HepG2 (cell line): ENCODE measurements around the gene TRIM34. TPM values are rescaled to one million over a fixed set of nuclear protein-coding genes. Genes with fewer than 3 reads are reported as not detected.

ENCODE experiments used
- ATAC-seq: fragments of 200-7000 bp; cut with Tn5 transposase; 3 replicates; pipeline ENCODE4 v1.9.1; 2020; ENCODE audit warnings: mild to moderate bottlenecking, moderate library complexity
- BruUV-seq: library from RNA; stranded (reverse); fragments of 400-500 nt; replicated peaks from 2 replicates; lab custom pipeline; 2021; lab: Mats Ljungman, UMichigan
- CTCF ChIA-PET: fragments of 300-600 bp; formaldehyde crosslinking; extraction: SDS; loops from one replicate; lab custom pipeline; 2021; ENCODE audit warnings: low total read pairs, inconsistent platforms, low intra/inter-chr PET ratio; lab: Yijun Ruan, JAX
- POLR2A ChIA-PET: fragments of 350-600 bp; sonication (Branson Sonifier 250); formaldehyde crosslinking; loops from one replicate; lab custom pipeline; 2020; ENCODE audit warnings: antibody characterized with exemption, inconsistent platforms; lab: Yijun Ruan, JAX
- DNase-seq: peaks from one replicate; pipeline ENCODE4 v3.0.0-alpha.2; 2015; ENCODE audit warnings: low spot score
- FAIRE-seq: peaks from 3 replicates; lab custom pipeline; 2011; peaks lifted over from hg19 to GRCh38; lab: Jason Lieb, UNC
- H2AFZ ChIP-seq: one replicate; pipeline ENCODE4 v1.6.1; 2011; ENCODE audit warnings: low read length, inconsistent platforms
- H3K27ac ChIP-seq: fragments of 300-600 bp; 3 replicates; pipeline ENCODE4 v1.8.0; 2011; ENCODE audit warnings: mixed run types, mild to moderate bottlenecking, mixed read lengths, low read length, inconsistent platforms; ENCODE audit not compliant: insufficient read depth; ENCODE audit errors: extremely low read length
- H3K27me3 ChIP-seq, 2 experiments: fragments of 200-600 bp in 1 of 2; 2 replicates in 1 of 2; 3 replicates in 1 of 2; pipeline versions ENCODE4 v1.6.0 to v1.8.0; 2011; ENCODE audit warnings: low read length in 2 of 2, mild to moderate bottlenecking in 2 of 2, moderate library complexity in 2 of 2, inconsistent platforms in 1 of 2; ENCODE audit not compliant: insufficient read depth in 2 of 2, control insufficient read depth in 1 of 2
- H3K36me3 ChIP-seq, 2 experiments: fragments of 200-600 bp in 1 of 2; replicated peaks in 1 of 2; 2 replicates in 1 of 2; 3 replicates in 1 of 2; pipeline versions ENCODE4 v1.5.1 to v1.8.0; 2011; ENCODE audit warnings: low read length in 2 of 2, inconsistent platforms in 1 of 2; ENCODE audit not compliant: insufficient read depth in 2 of 2, control insufficient read depth in 1 of 2
- H3K4me1 ChIP-seq: 2 replicates; pipeline ENCODE4 v1.5.1; 2012; ENCODE audit warnings: low read length, inconsistent platforms; ENCODE audit not compliant: insufficient read depth
- H3K4me2 ChIP-seq: 2 replicates; pipeline ENCODE4 v1.6.0; 2011; ENCODE audit warnings: low read depth, low read length, inconsistent platforms
- H3K4me3 ChIP-seq, 3 experiments: fragments of 200-600 bp in 1 of 3; sonication (generic), shearing (Covaris generic) in 1 of 3; replicated peaks in 1 of 3; 2 replicates each; pipeline ENCODE4 v1.5.1; 2011 to 2016; ENCODE audit warnings: low read length in 3 of 3, inconsistent platforms in 2 of 3, low read depth in 2 of 3, mild to moderate bottlenecking in 2 of 3, control low read depth in 1 of 3, mixed read lengths in 1 of 3; ENCODE audit not compliant: insufficient read depth in 1 of 3
- H3K79me2 ChIP-seq: one replicate; pipeline ENCODE4 v1.6.1; 2011; ENCODE audit warnings: low read length, inconsistent platforms; ENCODE audit not compliant: insufficient read depth
- H3K9ac ChIP-seq: 2 replicates; pipeline ENCODE4 v1.6.0; 2011; ENCODE audit warnings: mild to moderate bottlenecking, low read depth, low read length, inconsistent platforms; ENCODE audit not compliant: insufficient read depth
- H3K9me3 ChIP-seq: 2 replicates; pipeline ENCODE4 v1.5.1; 2012; ENCODE audit warnings: mild to moderate bottlenecking, low read length
- H4K20me1 ChIP-seq: 2 replicates; pipeline ENCODE4 v1.6.0; 2011; ENCODE audit warnings: inconsistent platforms, mild to moderate bottlenecking, low read length, moderate library complexity; ENCODE audit not compliant: insufficient read depth
- ATF7-NPFF ChIP-seq: sonication (generic); formaldehyde crosslinking; IDR thresholded peaks from 2 replicates; pipeline ENCODE4 v1.8.1; 2023; ENCODE audit warnings: mild to moderate bottlenecking, low read depth, missing genetic modification reagents, moderate library complexity
- ATM ChIP-seq: fragments of 450-650 bp; IDR thresholded peaks from 2 replicates; pipeline ENCODE4 v1.7.1; 2017; ENCODE audit warnings: mild to moderate bottlenecking, borderline replicate concordance
- CEBPB ChIP-seq: IDR thresholded peaks from 2 replicates; pipeline ENCODE4 v1.6.1; 2011; ENCODE audit warnings: low read depth, low read length, improper control_type of control experiment, borderline replicate concordance
- CEBPG ChIP-seq: IDR thresholded peaks from 2 replicates; pipeline ENCODE4 v1.6.1; 2016
- HNF1B ChIP-seq: sonication (generic); formaldehyde crosslinking; IDR thresholded peaks from 2 replicates; pipeline ENCODE4 v1.5.1; 2020; ENCODE audit warnings: mild to moderate bottlenecking, moderate library complexity, missing genetic modification reagents
- KLF9 ChIP-seq: IDR thresholded peaks from 2 replicates; pipeline ENCODE4 v1.6.1; 2016; ENCODE audit warnings: low read depth
- NR2F1 ChIP-seq, 2 experiments: fragments of 450-650 bp in 1 of 2; formaldehyde crosslinking in 1 of 2; IDR thresholded peaks; 2 replicates each; pipeline versions ENCODE4 v1.5.0 to v1.6.1; 2016 to 2020; ENCODE audit warnings: mild to moderate bottlenecking in 1 of 2, missing compliant biosample characterization in 1 of 2, missing genetic modification reagents in 1 of 2, moderate library complexity in 1 of 2
- NR2F6 ChIP-seq, 2 experiments: IDR thresholded peaks; 2 replicates each; pipeline ENCODE4 v1.6.1; 2016; ENCODE audit warnings: antibody characterized with exemption in 1 of 2, mild to moderate bottlenecking in 1 of 2
- PCBP2 ChIP-seq: fragments of 200-400 bp; formaldehyde crosslinking; optimal IDR thresholded peaks from 2 replicates; pipeline ENCODE3; 2018; ENCODE audit warnings: low read length, low read depth; ENCODE audit not compliant: poor library complexity, severe bottlenecking
- SNAPC4 ChIP-seq: sonication (generic); formaldehyde crosslinking; IDR thresholded peaks from 2 replicates; pipeline ENCODE4 v1.4.0; 2020; ENCODE audit warnings: mild to moderate bottlenecking, missing genetic modification reagents
- TBX3 ChIP-seq: fragments of 450-650 bp; IDR thresholded peaks from 2 replicates; pipeline ENCODE4 v1.6.1; 2017; ENCODE audit warnings: antibody characterized with exemption, mild to moderate bottlenecking, inconsistent platforms, borderline replicate concordance
- THAP7 ChIP-seq: sonication (generic); formaldehyde crosslinking; IDR thresholded peaks from 2 replicates; pipeline ENCODE4 v1.8.1; 2023; ENCODE audit warnings: mild to moderate bottlenecking, missing genetic modification reagents
- ZBTB21 ChIP-seq: sonication (generic); formaldehyde crosslinking; IDR thresholded peaks from 2 replicates; pipeline ENCODE4 v1.4.0; 2020; ENCODE audit warnings: missing genetic modification reagents
- ZNF431 ChIP-seq: sonication (generic); formaldehyde crosslinking; IDR thresholded peaks from 2 replicates; pipeline ENCODE4 v1.9.0; 2022; ENCODE audit warnings: missing genetic modification reagents, low read depth, mild to moderate bottlenecking, borderline replicate concordance
- ZNF556 ChIP-seq: sonication (generic); formaldehyde crosslinking; IDR thresholded peaks from 2 replicates; pipeline ENCODE4 v1.4.0; 2020; ENCODE audit warnings: mild to moderate bottlenecking, missing genetic modification reagents, borderline replicate concordance
- ZNF709 ChIP-seq: sonication (generic); formaldehyde crosslinking; IDR thresholded peaks from 2 replicates; pipeline ENCODE4 v1.5.0; 2020; ENCODE audit warnings: mild to moderate bottlenecking, missing genetic modification reagents
- ZNF740 ChIP-seq: sonication (generic); formaldehyde crosslinking; IDR thresholded peaks from 2 replicates; pipeline ENCODE4 v1.4.0; 2020; ENCODE audit warnings: missing genetic modification reagents
- WGBS: methylation state at CpG from one replicate; pipeline ENCODE4 v1.1.6; 2017; ENCODE audit warnings: low lambda C conversion rate; 5-methylcytosine and 5-hydroxymethylcytosine counted together
- in situ Hi-C: cut with HindIII; loops from 2 replicates; pipeline ENCODE4 v1.10.0; 2017; ENCODE audit warnings: low pct_unique_long_range_greater_than_20kb; ENCODE audit not compliant: extremely low pct_ligation_motif_present
- intact Hi-C: fragments of 100-400 bp; cut with micrococcal nuclease; formaldehyde crosslinking; loops from one replicate; pipeline ENCODE4 v1.10.0; 2022; ENCODE audit not compliant: unreplicated experiment
- polyA plus RNA-seq, 8 experiments: library from polyadenylated mRNA; depleted of rRNA in 3 of 8; stranded (reverse) in 7 of 8; unstranded in 1 of 8; fragments of >200 nt; fragmentation: Illumina TruSeq in 4 of 8; extraction: Trizol in 4 of 8; gene quantifications; 2 replicates each; pipeline versions ENCODE4 v1.2.1 to v1.2.3, GENCODE V29; 2011 to 2016; ENCODE audit warnings: low read depth in 4 of 8, missing spikeins in 1 of 8, mixed read lengths in 1 of 8; ENCODE audit not compliant: insufficient read depth in 1 of 8
- total RNA-seq, 5 experiments: library from RNA; depleted of rRNA; stranded (reverse); fragments of >200 nt; fragmentation: Illumina TruSeq; extraction: Trizol; gene quantifications; 2 replicates each; pipeline ENCODE4 v1.2.3, GENCODE V29; 2016; ENCODE audit warnings: low read depth in 1 of 5

The TRIM34 gene
- total and polyA plus RNA-seq, 2 of the 13 experiments (the other 11 are each of a cell fraction or from before 2014, with no cell fraction given) = 0.13 to 0.42 TPM

GRCh38 chr11:5581014-5581413 lies 43.8 kb upstream of the TRIM34 start:
- CTCF ChIA-PET = no interaction called here
- Histone ChIP-seq H3K4me3 (no peak overlapping the region), H3K9me3 (no peaks in the 10 kb centered on the region), H3K4me1 (no peaks in the 10 kb centered on the region), H4K20me1 (no peaks in the 10 kb centered on the region), H3K27me3 (no peaks in the 10 kb centered on the region; a peak in 1 of 5 replicates), H3K27ac (no peak overlapping the region), H3K9ac (no peak overlapping the region), H3K4me2 (no peak overlapping the region), H2AFZ (no peak overlapping the region), H3K36me3 (no peaks in the 10 kb centered on the region), H3K79me2 (no peaks in the 10 kb centered on the region)
- 4% methylated on average over 4 of the region's 4 CpGs for WGBS
- POLR2A ChIA-PET = no interaction called here
- FAIRE-seq (no peak), ATAC-seq (peak; percentile 45; the same call in 1 of the 3 replicates), DNase-seq (peak; percentile 9)
- BruUV-seq = no TSS peak
- intact Hi-C loops = no loop called here
- in situ Hi-C loops = no loop called here
- TF ChIP-seq SNAPC4 (CRISPR knock-in tag) = no peak
- 0 out of 2 replicates have a peak, but pooled peaks have one; percentile 32 for TF ChIP-seq ZNF740 (CRISPR knock-in tag)
- no peak for TF ChIP-seq HNF1B
- TF ChIP-seq TBX3 = no peak
- TF ChIP-seq NR2F6 (IDR thresholded peaks at IDR 0.05) = no peak
- TF ChIP-seq NR2F6 (CRISPR knock-in tag; IDR thresholded peaks at IDR 0.05) = peak; percentile 46; the same call in 1 of the 2 replicates
- peak; percentile 47 to 62; a peak in 3 of 4 replicates for TF ChIP-seq NR2F1 (CRISPR knock-in tag; IDR thresholded peaks at IDR 0.05)
- no peak for TF ChIP-seq ZBTB21 (CRISPR knock-in tag)
- no peak for TF ChIP-seq ZNF556 (CRISPR knock-in tag)
- TF ChIP-seq ZNF709 (CRISPR knock-in tag) = no peak
- no peak for TF ChIP-seq KLF9
- TF ChIP-seq ZNF431 (CRISPR knock-in tag) = no peak
- no peak for TF ChIP-seq PCBP2
- TF ChIP-seq CEBPG (CRISPR knock-in tag) = peak; percentile 43
- TF ChIP-seq CEBPB = peak; percentile 72; the same call in 1 of the 2 replicates
- no peak for TF ChIP-seq ATF7-NPFF
- no peak for TF ChIP-seq THAP7
- no peak for TF ChIP-seq ATM
